WERI-Rb-1 (cell line): Measurements from ENCODE around the gene SRGAP3.

Experiments used
- DNase-seq: peaks from one replicate; pipeline ENCODE4 v3.0.0-alpha.2; 2020
- H3K27ac ChIP-seq: fragments of 250-450 bp; sonication (Bioruptor Pico); 2 replicates; pipeline ENCODE4 v1.5.1; 2020; ENCODE audit warnings: mild to moderate bottlenecking, moderate library complexity
- H3K27me3 ChIP-seq: fragments of 250-450 bp; sonication (Bioruptor Pico); 2 replicates; pipeline ENCODE4 v1.5.1; 2021; ENCODE audit warnings: mild to moderate bottlenecking, low read depth, moderate library complexity; ENCODE audit not compliant: insufficient read depth, severe bottlenecking
- H3K36me3 ChIP-seq: fragments of 250-450 bp; sonication (Bioruptor Pico); 2 replicates; pipeline ENCODE4 v1.5.1; 2020; ENCODE audit warnings: mild to moderate bottlenecking, moderate library complexity
- H3K4me3 ChIP-seq: 2 replicates; pipeline ENCODE4 v1.5.1; 2011; ENCODE audit warnings: low read depth, mild to moderate bottlenecking, control low read depth, low read length
- H3K9me3 ChIP-seq: fragments of 250-450 bp; sonication (Bioruptor Pico); 2 replicates; pipeline ENCODE4 v1.5.1; 2021; ENCODE audit warnings: mild to moderate bottlenecking, moderate library complexity; ENCODE audit not compliant: severe bottlenecking
- CTCF ChIP-seq: IDR thresholded peaks from 2 replicates; pipeline ENCODE4 v1.5.1; 2011; ENCODE audit warnings: low read depth, mild to moderate bottlenecking, control low read depth, inconsistent platforms, low read length

The SRGAP3 gene

GRCh38 chr3:9030034-9030433, 219.4 kb downstream of the SRGAP3 start:
- Histone ChIP-seq H3K27ac (no peak overlapping the region), H3K4me3 (no peak overlapping the region), H3K27me3 (no peaks in the 10 kb centered on the region), H3K36me3 (peaks cover 4% of the 10 kb centered on the region), H3K9me3 (no peaks in the 10 kb centered on the region)
- DNase-seq = no peak
- no peak for TF ChIP-seq CTCF

- TF ChIP-seq CTCF = no peak
- Histone ChIP-seq H3K9me3 (no peaks in the 10 kb centered on the region), H3K36me3 (peaks cover 7% of the 10 kb centered on the region), H3K4me3 (no peak overlapping the region), H3K27ac (no peak overlapping the region), H3K27me3 (no peaks in the 10 kb centered on the region)
- no peak for DNase-seq
Measured at GRCh38 chr3:9028134-9028533, 221.3 kb downstream of the SRGAP3 start.

- H3K4me3 ChIP-seq = no peak overlapping the region
- H3K36me3 ChIP-seq = peaks cover 8% of the 10 kb centered on the region
- no peak for DNase-seq
Measured at GRCh38 chr3:9026320-9027045, 223.0 kb downstream of the SRGAP3 start.

GRCh38 chr3:9024341-9024740, 225.1 kb downstream of the SRGAP3 start:
- H3K27ac ChIP-seq = no peak overlapping the region
- H3K9me3 ChIP-seq = no peaks in the 10 kb centered on the region
- H3K4me3 ChIP-seq = no peak overlapping the region
- H3K27me3 ChIP-seq = no peaks in the 10 kb centered on the region
- peaks cover 8% of the 10 kb centered on the region for H3K36me3 ChIP-seq
- no peak for TF ChIP-seq CTCF
- no peak for DNase-seq

More at GRCh38 chr3:9026320-9027045, 223.0 kb downstream of the SRGAP3 start:
- Histone ChIP-seq H3K27me3 (no peaks in the 10 kb centered on the region), H3K9me3 (no peaks in the 10 kb centered on the region), H3K27ac (no peak overlapping the region)
- no peak for TF ChIP-seq CTCF

- no peak for DNase-seq
- Histone ChIP-seq H3K9me3 (no peaks in the 10 kb centered on the region), H3K27me3 (no peaks in the 10 kb centered on the region), H3K36me3 (peaks cover 8% of the 10 kb centered on the region), H3K4me3 (no peak overlapping the region), H3K27ac (no peak overlapping the region)
- TF ChIP-seq CTCF = no peak
Measured at GRCh38 chr3:9023226-9023590, 226.2 kb downstream of the SRGAP3 start.
